Esophagus muscularis mucosa (tissue), 4 donors: ENCODE measurements around the gene ALG13. TPM values are rescaled to one million over a fixed set of nuclear protein-coding genes. Genes with fewer than 3 reads are reported as not detected.

Source experiments
- DNase-seq: peaks from one replicate; pipeline ENCODE4 v3.0.0-alpha.2; 2017; ENCODE audit errors: extremely low spot score
- H3K27ac ChIP-seq, 4 donors: fragments of 200-600 bp; sonication (generic); replicated peaks in 1 of 4; 1 replicate in 3 of 4; 2 replicates in 1 of 4; pipeline ENCODE4 v1.5.1; 2016 to 2019; ENCODE audit warnings: mild to moderate bottlenecking in 1 of 4
- H3K27me3 ChIP-seq, 4 donors: fragments of 200-600 bp; sonication (generic); one replicate each; pipeline versions ENCODE4 v1.5.1 to v1.6.0; 2016 to 2019
- H3K36me3 ChIP-seq, 4 donors: fragments of 200-600 bp; sonication (generic); one replicate each; pipeline ENCODE4 v1.5.1; 2016 to 2019
- H3K4me1 ChIP-seq, 4 donors: fragments of 200-600 bp; sonication (generic); one replicate each; pipeline ENCODE4 v1.5.1; 2016 to 2019
- H3K4me3 ChIP-seq, 4 donors: fragments of 200-600 bp; sonication (generic); 1 replicate in 2 of 4; 2 replicates in 2 of 4; pipeline ENCODE4 v1.5.1; 2016 to 2019; ENCODE audit warnings: mild to moderate bottlenecking in 4 of 4, moderate library complexity in 1 of 4
- H3K9me3 ChIP-seq, 4 donors: fragments of 200-600 bp; sonication (generic); 1 replicate in 3 of 4; 2 replicates in 1 of 4; pipeline ENCODE4 v1.5.1; 2016 to 2019
- EP300 ChIP-seq: sonication (generic); formaldehyde crosslinking; IDR thresholded peaks from one replicate; pipeline ENCODE4 v1.6.1; 2017; ENCODE audit warnings: antibody characterized with exemption
- POLR2A ChIP-seq: fragments of 450-650 bp; IDR thresholded peaks from one replicate; pipeline ENCODE4 v1.6.1; 2017; ENCODE audit warnings: antibody characterized with exemption, moderate library complexity, mild to moderate bottlenecking, low read depth
- POLR2AphosphoS5 ChIP-seq, 2 donors: sonication (generic); formaldehyde crosslinking; IDR thresholded peaks; one replicate each; pipeline ENCODE4 v1.6.1; 2017; ENCODE audit warnings: antibody characterized with exemption in 2 of 2
- WGBS: methylation state at CpG from one replicate; pipeline ENCODE4 v1.1.5; 2018; 5-methylcytosine and 5-hydroxymethylcytosine counted together
- intact Hi-C: fragments of 100-400 bp; cut with DNase I; formaldehyde crosslinking; loops from one replicate; pipeline ENCODE4 v1.15.1; 2023
- total RNA-seq, 4 donors: library from RNA; depleted of rRNA; stranded (reverse); fragments of >200 nt; gene quantifications; one replicate each; pipeline versions ENCODE4 v1.1.0 to v1.2.1, GENCODE V29; 2016
- TF ChIP-seq, protein P1 (sequence below), 3 experiments: fragments of 200-600 bp in 2 of 3; fragments of 450-650 bp in 1 of 3; sonication (generic) in 2 of 3; IDR thresholded peaks; one replicate each; pipeline ENCODE4 v1.5.1; 2017 to 2019; ENCODE audit warnings: antibody characterized with exemption in 3 of 3, mild to moderate bottlenecking in 2 of 3, moderate library complexity in 1 of 3

Gene ALG13
- total RNA-seq, 4 donors from 2014 or later = 24.8 to 57.7 (median 34.2) TPM

DNA sequence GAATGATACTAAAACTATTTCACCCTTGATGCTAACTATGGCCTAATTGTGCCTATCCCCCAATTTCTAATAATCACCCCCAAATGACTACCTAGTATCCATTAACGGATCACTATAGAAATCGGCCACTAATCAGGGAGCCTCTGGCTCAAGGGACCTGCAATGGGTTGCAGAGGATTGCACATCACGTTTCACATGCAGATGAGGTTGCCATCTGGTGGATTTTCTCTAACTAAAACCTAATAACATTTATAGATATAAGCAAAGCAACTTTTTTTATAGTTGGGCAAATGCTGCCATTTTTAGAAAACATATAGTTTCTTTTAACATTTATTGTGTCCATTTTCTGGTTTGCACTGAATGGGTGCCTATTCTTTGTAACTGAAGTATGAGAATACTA lies 28.3 kb upstream of the ALG13 start:
- WGBS = 43% methylated on average over 3 of the region's 3 CpGs
- TF ChIP-seq POLR2AphosphoS5 (IDR thresholded peaks at IDR 0.05) (no peak), EP300 (no peak), POLR2A (no peak)
- TF ChIP-seq, protein P1, sequence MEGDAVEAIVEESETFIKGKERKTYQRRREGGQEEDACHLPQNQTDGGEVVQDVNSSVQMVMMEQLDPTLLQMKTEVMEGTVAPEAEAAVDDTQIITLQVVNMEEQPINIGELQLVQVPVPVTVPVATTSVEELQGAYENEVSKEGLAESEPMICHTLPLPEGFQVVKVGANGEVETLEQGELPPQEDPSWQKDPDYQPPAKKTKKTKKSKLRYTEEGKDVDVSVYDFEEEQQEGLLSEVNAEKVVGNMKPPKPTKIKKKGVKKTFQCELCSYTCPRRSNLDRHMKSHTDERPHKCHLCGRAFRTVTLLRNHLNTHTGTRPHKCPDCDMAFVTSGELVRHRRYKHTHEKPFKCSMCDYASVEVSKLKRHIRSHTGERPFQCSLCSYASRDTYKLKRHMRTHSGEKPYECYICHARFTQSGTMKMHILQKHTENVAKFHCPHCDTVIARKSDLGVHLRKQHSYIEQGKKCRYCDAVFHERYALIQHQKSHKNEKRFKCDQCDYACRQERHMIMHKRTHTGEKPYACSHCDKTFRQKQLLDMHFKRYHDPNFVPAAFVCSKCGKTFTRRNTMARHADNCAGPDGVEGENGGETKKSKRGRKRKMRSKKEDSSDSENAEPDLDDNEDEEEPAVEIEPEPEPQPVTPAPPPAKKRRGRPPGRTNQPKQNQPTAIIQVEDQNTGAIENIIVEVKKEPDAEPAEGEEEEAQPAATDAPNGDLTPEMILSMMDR (IDR thresholded peaks at IDR 0.05) = no peak
- no peaks in the 10 kb centered on the region for H3K27me3 ChIP-seq
- H3K9me3 ChIP-seq = peaks cover 0 to 5% (median 0%) of the 10 kb centered on the region in 4 donors
- no peaks in the 10 kb centered on the region for H3K4me1 ChIP-seq
- no peak for DNase-seq
- intact Hi-C loops = no loop called here
- H3K36me3 ChIP-seq = no peaks in the 10 kb centered on the region
- H3K27ac ChIP-seq = no peak overlapping the region
- no peak overlapping the region for H3K4me3 ChIP-seq

- TF ChIP-seq EP300 (no peak), POLR2A (no peak), POLR2AphosphoS5 (IDR thresholded peaks at IDR 0.05) (no peak)
- TF ChIP-seq, protein P1 (IDR thresholded peaks at IDR 0.05) = no peak
- WGBS = 75% methylated on average over 1 of the region's 1 CpG
- intact Hi-C loops = no loop called here
- H3K4me1 ChIP-seq = no peaks in the 10 kb centered on the region
- DNase-seq = no peak
- H3K27ac ChIP-seq = no peak overlapping the region
- no peaks in the 10 kb centered on the region for H3K36me3 ChIP-seq
- H3K4me3 ChIP-seq = no peak overlapping the region
- no peaks in the 10 kb centered on the region for H3K27me3 ChIP-seq
- no peaks in the 10 kb centered on the region for H3K9me3 ChIP-seq
Observed at GRCh38 chrX:111661241-111661640, 19.7 kb upstream of the ALG13 start.

GRCh38 chrX:111662292-111662691 lies 18.7 kb upstream of the ALG13 start:
- no peak overlapping the region for H3K4me3 ChIP-seq
- TF ChIP-seq POLR2A = no peak
- no peak for TF ChIP-seq EP300
- TF ChIP-seq POLR2AphosphoS5 (IDR thresholded peaks at IDR 0.05) = no peak
- TF ChIP-seq, protein P1 (IDR thresholded peaks at IDR 0.05) = no peak
- H3K27me3 ChIP-seq = no peaks in the 10 kb centered on the region
- intact Hi-C loops = no loop called here
- H3K4me1 ChIP-seq = no peaks in the 10 kb centered on the region
- no peak overlapping the region for H3K27ac ChIP-seq
- no peak for DNase-seq
- H3K9me3 ChIP-seq = no peaks in the 10 kb centered on the region
- 65% methylated on average over 3 of the region's 3 CpGs for WGBS
- H3K36me3 ChIP-seq = no peaks in the 10 kb centered on the region

DNA sequence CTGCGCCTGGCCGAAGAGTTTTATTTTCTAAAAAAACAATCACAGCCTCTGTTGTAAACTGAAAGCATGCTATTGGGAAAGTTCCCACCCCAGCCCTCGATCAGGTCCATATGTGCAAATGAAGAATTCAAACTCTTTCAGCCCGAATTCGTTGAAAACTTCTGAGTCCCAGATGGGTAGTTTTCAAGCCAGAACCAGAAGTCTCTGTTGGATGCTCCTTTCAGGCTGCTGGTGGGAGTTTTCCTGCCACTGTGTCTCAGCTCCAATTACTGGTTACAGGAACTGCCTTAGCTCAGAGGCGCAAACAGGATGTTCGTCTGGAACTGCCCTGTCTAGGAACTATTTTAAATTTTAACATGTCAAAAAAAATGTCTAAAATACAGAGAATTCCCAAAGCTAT lies 9.3 kb upstream of the ALG13 start:
- no peak for TF ChIP-seq EP300
- intact Hi-C loops = no loop called here
- DNase-seq = no peak
- no peaks in the 10 kb centered on the region for H3K36me3 ChIP-seq
- WGBS = 70% methylated on average over 7 of the region's 7 CpGs
- no peaks in the 10 kb centered on the region for H3K9me3 ChIP-seq
- no peak overlapping the region for H3K4me3 ChIP-seq
- H3K27ac ChIP-seq = no peak overlapping the region
- H3K27me3 ChIP-seq = no peaks in the 10 kb centered on the region
- no peaks in the 10 kb centered on the region for H3K4me1 ChIP-seq

GRCh38 chrX:111687305-111687704 lies 6.3 kb downstream of the ALG13 start:
- Histone ChIP-seq H3K27me3 (no peaks in the 10 kb centered on the region), H3K4me1 (peaks cover 0 to 16% (median 8%) of the 10 kb centered on the region in 4 donors), H3K4me3 (no peak overlapping the region), H3K27ac (no peak overlapping the region), H3K9me3 (no peaks in the 10 kb centered on the region), H3K36me3 (peaks cover 0 to 64% (median 25%) of the 10 kb centered on the region in 4 donors)
- intact Hi-C loops = no loop called here
- no peak for DNase-seq
- 98% methylated on average over 2 of the region's 2 CpGs for WGBS
- no peak for TF ChIP-seq POLR2A
- no peak for TF ChIP-seq EP300
- TF ChIP-seq, protein P1 (IDR thresholded peaks at IDR 0.05) = no peak
- TF ChIP-seq POLR2AphosphoS5 (IDR thresholded peaks at IDR 0.05) = no peak
